Ramos (cell line): Measurements from ENCODE around the gene MTERF1.
"Not testable (repeated sequence)": the region's sequence is repeated elsewhere in the genome, so short reads cannot be mapped to it uniquely, and the experiment has no call there.

Source experiments
- in situ Hi-C: fragments of 300-500 bp; cut with MboI; formaldehyde crosslinking; loops from one replicate; pipeline ENCODE4 v1.14.3; 2022; ENCODE audit warnings: low sequenced_read_pairs; ENCODE audit not compliant: unreplicated experiment

MTERF1 gene

GRCh38 chr7:91880413-91881241 is at the start of gene MTERF1:
Gene MTERF1, minus strand, starts transcription at chr7:91880702. Its CDS starts 619 bp downstream, at chr7:91880083.
- in situ Hi-C loops = no loop called here

- in situ Hi-C loops = no loop called here
Observed at GRCh38 chr7:91929463-91929862, 49.0 kb upstream of the MTERF1 start.

- in situ Hi-C loops = no loop called here
Observed at GRCh38 chr7:91927912-91928311, 47.4 kb upstream of the MTERF1 start.

- in situ Hi-C loops = no loop called here
Observed at GRCh38 chr7:91922857-91923256, 42.4 kb upstream of the MTERF1 start.

- in situ Hi-C loops = no loop called here
Observed at GRCh38 chr7:91918356-91918755, 37.9 kb upstream of the MTERF1 start.

GRCh38 chr7:91916051-91916440 is 35.5 kb upstream of the MTERF1 start:
- in situ Hi-C loops = no loop called here

- in situ Hi-C loops = no loop called here
Observed at GRCh38 chr7:91915401-91916050, 35.0 kb upstream of the MTERF1 start.

GRCh38 chr7:91913612-91914011 is 33.1 kb upstream of the MTERF1 start:
- in situ Hi-C loops = no loop called here

GRCh38 chr7:91912494-91912893 is 32.0 kb upstream of the MTERF1 start:
- in situ Hi-C loops = no loop called here

- in situ Hi-C loops = no loop called here
Observed at GRCh38 chr7:91911121-91911520, 30.6 kb upstream of the MTERF1 start.

GRCh38 chr7:91910171-91910570 is 29.7 kb upstream of the MTERF1 start:
- in situ Hi-C loops = no loop called here

- in situ Hi-C loops = no loop called here
Observed at GRCh38 chr7:91899563-91899962, 19.1 kb upstream of the MTERF1 start.

GRCh38 chr7:91898240-91898992 is 17.9 kb upstream of the MTERF1 start:
- in situ Hi-C loops = no loop called here

- in situ Hi-C loops = no loop called here
Observed at GRCh38 chr7:91894781-91895480, 14.4 kb upstream of the MTERF1 start.

- in situ Hi-C loops = not testable (repeated sequence)
Observed at GRCh38 chr7:91893699-91894098, 13.2 kb upstream of the MTERF1 start.

GRCh38 chr7:91892821-91893340 is 12.4 kb upstream of the MTERF1 start:
- in situ Hi-C loops = no loop called here

GRCh38 chr7:91892099-91892705 is 11.7 kb upstream of the MTERF1 start:
- in situ Hi-C loops = no loop called here

- in situ Hi-C loops = not testable (repeated sequence)
Observed at GRCh38 chr7:91888271-91889175, 8.0 kb upstream of the MTERF1 start.
